Parathyroid adenoma (tissue), 2 donors: Measurements from ENCODE around the gene KRTAP16-1.

Source experiments
- H2AFZ ChIP-seq: fragments of 300-600 bp; sonication (generic); one replicate; pipeline ENCODE4 v1.7.0; 2017; ENCODE audit warnings: antibody characterized with exemption, mild to moderate bottlenecking
- H3K27ac ChIP-seq: fragments of 300-600 bp; sonication (generic); one replicate; pipeline ENCODE4 v1.7.0; 2017
- H3K27me3 ChIP-seq: fragments of 300-600 bp; sonication (generic); one replicate; pipeline ENCODE4 v1.7.0; 2017; ENCODE audit warnings: low read length; ENCODE audit not compliant: control insufficient read depth, insufficient read depth
- H3K36me3 ChIP-seq: fragments of 300-600 bp; sonication (generic); one replicate; pipeline ENCODE4 v1.7.0; 2017; ENCODE audit warnings: low read length; ENCODE audit not compliant: control insufficient read depth, insufficient read depth
- H3K4me1 ChIP-seq: fragments of 300-600 bp; sonication (generic); one replicate; pipeline ENCODE4 v1.7.0; 2017; ENCODE audit warnings: control low read depth
- H3K4me2 ChIP-seq: fragments of 300-600 bp; sonication (generic); one replicate; pipeline ENCODE4 v1.7.0; 2017; ENCODE audit warnings: low read length
- H3K4me3 ChIP-seq: fragments of 300-600 bp; sonication (generic); one replicate; pipeline ENCODE4 v1.7.0; 2017; ENCODE audit warnings: low read depth, low read length
- H3K79me2 ChIP-seq: fragments of 300-600 bp; sonication (generic); one replicate; pipeline ENCODE4 v1.7.0; 2017; ENCODE audit warnings: control low read depth
- H3K9ac ChIP-seq: fragments of 300-600 bp; sonication (generic); one replicate; pipeline ENCODE4 v1.7.0; 2017; ENCODE audit warnings: mild to moderate bottlenecking
- H3K9me3 ChIP-seq: fragments of 300-600 bp; sonication (generic); one replicate; pipeline ENCODE4 v1.7.0; 2017; ENCODE audit warnings: low read length; ENCODE audit not compliant: control insufficient read depth
- TF ChIP-seq, protein P1 (sequence below): fragments of 300-600 bp; sonication (generic); IDR thresholded peaks from one replicate; pipeline ENCODE4 v1.7.0; 2017; ENCODE audit warnings: antibody characterized with exemption, mild to moderate bottlenecking
- donor health status: primary hyperparathyroidism.

Gene KRTAP16-1

GRCh38 chr17:41322094-41322902, 13.2 kb upstream of the KRTAP16-1 start:
- Histone ChIP-seq H3K79me2 (no peaks in the 10 kb centered on the region), H3K27ac (no peak overlapping the region), H3K36me3 (no peaks in the 10 kb centered on the region), H3K4me2 (no peak overlapping the region), H3K9me3 (no peaks in the 10 kb centered on the region), H3K9ac (no peak overlapping the region), H3K27me3 (no peaks in the 10 kb centered on the region), H3K4me1 (no peaks in the 10 kb centered on the region), H2AFZ (peak overlapping the region; percentile 11), H3K4me3 (no peak overlapping the region)
- TF ChIP-seq, protein P1, sequence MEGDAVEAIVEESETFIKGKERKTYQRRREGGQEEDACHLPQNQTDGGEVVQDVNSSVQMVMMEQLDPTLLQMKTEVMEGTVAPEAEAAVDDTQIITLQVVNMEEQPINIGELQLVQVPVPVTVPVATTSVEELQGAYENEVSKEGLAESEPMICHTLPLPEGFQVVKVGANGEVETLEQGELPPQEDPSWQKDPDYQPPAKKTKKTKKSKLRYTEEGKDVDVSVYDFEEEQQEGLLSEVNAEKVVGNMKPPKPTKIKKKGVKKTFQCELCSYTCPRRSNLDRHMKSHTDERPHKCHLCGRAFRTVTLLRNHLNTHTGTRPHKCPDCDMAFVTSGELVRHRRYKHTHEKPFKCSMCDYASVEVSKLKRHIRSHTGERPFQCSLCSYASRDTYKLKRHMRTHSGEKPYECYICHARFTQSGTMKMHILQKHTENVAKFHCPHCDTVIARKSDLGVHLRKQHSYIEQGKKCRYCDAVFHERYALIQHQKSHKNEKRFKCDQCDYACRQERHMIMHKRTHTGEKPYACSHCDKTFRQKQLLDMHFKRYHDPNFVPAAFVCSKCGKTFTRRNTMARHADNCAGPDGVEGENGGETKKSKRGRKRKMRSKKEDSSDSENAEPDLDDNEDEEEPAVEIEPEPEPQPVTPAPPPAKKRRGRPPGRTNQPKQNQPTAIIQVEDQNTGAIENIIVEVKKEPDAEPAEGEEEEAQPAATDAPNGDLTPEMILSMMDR = peak; percentile 62

DNA sequence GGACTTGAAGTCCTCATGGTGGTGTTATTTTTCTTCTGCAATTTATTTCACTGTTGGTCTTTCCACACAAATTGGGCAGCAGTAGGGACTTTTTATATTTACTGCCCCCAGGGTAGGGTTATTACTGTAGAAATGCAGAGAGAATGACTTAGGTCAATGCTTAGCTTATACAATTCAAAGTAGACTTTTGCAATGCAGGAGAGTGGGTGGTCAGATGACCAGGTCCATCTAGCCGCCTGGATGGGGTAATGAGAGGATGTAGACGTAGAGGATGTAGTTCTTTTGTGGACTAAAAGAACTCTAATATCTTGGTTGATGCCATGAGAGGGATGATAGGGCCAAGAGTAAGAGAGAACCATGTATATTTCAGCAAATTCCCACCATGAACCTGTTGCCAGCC, 9.1 kb upstream of the KRTAP16-1 start:
- Histone ChIP-seq H3K36me3 (no peaks in the 10 kb centered on the region), H2AFZ (no peak overlapping the region), H3K4me2 (no peak overlapping the region), H3K4me3 (no peak overlapping the region), H3K27ac (no peak overlapping the region), H3K27me3 (no peaks in the 10 kb centered on the region), H3K79me2 (no peaks in the 10 kb centered on the region), H3K4me1 (no peaks in the 10 kb centered on the region), H3K9me3 (no peaks in the 10 kb centered on the region), H3K9ac (no peak overlapping the region)
- TF ChIP-seq, protein P1 = no peak

DNA sequence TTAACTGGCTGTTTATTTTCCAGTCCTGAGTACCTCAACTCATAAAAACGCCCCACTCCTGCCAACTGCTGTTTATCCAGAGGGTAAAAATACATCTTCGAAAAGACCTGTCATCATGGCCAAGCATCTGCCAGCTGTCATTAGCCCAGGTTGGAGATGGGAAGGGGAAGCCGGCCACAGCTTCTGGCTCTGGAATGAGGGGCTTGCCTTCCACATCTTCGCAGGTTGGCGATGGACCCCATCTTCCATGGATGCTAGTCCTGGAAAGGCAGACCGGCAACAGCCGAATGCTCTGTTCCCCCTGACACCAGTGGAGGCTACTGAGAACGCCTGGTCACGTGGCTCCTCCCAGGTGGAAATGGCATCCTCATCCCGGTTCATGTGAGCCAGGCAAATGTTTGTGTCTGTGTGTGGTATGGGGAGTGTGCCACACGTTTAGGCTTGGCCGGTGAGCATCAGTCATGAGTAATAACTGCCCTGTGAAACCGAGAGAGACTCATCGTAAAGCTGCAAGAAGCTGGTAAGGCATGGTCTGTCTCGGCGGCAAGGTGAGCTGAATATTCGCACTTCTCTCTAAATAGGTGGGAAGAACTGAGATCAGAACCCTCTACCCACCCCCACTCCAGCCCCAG, 6.8 kb upstream of the KRTAP16-1 start:
- no peak overlapping the region for H3K27ac ChIP-seq
- H3K27me3 ChIP-seq = no peaks in the 10 kb centered on the region
- H3K9ac ChIP-seq = no peak overlapping the region
- TF ChIP-seq, protein P1 = no peak
- no peaks in the 10 kb centered on the region for H3K79me2 ChIP-seq
- no peaks in the 10 kb centered on the region for H3K4me1 ChIP-seq
- H3K4me3 ChIP-seq = no peak overlapping the region
- no peak overlapping the region for H2AFZ ChIP-seq
- H3K4me2 ChIP-seq = no peak overlapping the region
- no peaks in the 10 kb centered on the region for H3K9me3 ChIP-seq
- H3K36me3 ChIP-seq = no peaks in the 10 kb centered on the region

DNA sequence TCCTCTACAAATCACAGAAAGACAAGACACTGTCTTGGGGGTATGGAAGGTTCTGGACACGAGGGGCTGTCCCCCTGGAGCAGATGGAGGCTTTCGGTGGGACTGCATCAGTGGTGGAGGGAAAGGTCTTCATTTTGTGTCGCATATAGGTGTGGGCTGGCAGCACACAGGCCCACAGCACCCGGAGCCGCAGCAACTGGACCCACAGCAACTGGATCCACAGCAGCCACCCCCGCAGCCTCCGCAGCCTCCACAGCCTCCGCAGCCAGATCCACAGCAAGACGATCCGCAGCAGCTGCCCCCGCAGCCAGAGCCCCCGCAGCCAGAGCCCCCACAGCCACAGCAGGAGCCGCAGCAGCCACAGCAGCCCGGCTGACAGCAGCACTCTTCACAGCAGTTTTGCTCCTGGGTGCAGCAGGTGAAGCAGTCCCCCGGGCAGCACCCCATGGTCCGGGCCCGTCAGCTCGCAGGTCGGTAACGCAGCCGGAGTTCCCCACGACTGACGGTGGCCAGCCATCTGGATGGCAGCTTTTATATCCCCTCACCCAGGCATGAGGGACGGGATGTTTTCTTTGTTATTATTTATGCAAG, 6.2 kb upstream of the KRTAP16-1 start, which contains the start of gene KRTAP17-1:
Gene KRTAP17-1, minus strand, starts transcription at position 507 of the 591 bp plus-strand sequence. Its CDS starts 60 bp downstream, at position 447.
- Histone ChIP-seq H3K36me3 (no peaks in the 10 kb centered on the region), H3K27ac (no peak within 1 kb of the TSS), H3K4me3 (no peak within 1 kb of the TSS), H3K27me3 (no peaks in the 10 kb centered on the region), H3K4me1 (no peaks in the 10 kb centered on the region), H3K9ac (no peak within 1 kb of the TSS), H3K79me2 (no peaks in the 10 kb centered on the region), H3K9me3 (no peaks in the 10 kb centered on the region), H2AFZ (no peak within 1 kb of the TSS), H3K4me2 (no peak within 1 kb of the TSS)
- TF ChIP-seq, protein P1 = no peak
